ENCODE data around the gene IGSF1. TPM values are rescaled to one million over a fixed set of nuclear protein-coding genes. Genes with fewer than 3 reads are reported as not detected.

IGSF1 gene
- total RNA-seq, 1 experiment from 2014 or later = 0.79 TPM

DNA sequence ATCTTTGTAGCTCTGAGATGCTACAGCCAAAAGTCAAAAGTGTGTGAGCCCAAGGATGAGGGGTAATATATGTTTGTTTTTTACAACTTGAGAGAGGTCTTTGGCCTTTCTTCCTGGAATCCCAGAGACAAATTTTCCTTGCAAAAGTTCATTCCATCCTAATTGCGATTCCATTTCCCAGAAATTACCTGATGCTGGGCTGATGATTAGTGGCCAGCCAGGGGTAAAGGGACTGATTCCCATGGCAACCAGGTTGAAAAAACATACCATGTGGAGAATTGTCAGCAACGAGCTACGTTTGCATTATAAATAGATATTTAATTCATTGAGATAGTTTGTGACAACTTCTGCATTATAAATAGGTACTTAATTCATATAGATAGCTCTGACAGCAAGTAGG is 17.8 kb downstream of the IGSF1 start:
- POLR2A ChIA-PET = no interaction called here
- no peaks in the 10 kb centered on the region for H3K9me3 ChIP-seq (ENCODE audit: control insufficient read depth in 1 of 2, insufficient read depth in 1 of 2, low read depth in 1 of 2, low read length in 2 of 2)
- H3K9ac ChIP-seq (ENCODE audit: low read length) = no peak overlapping the region
- BruUV-seq (replicated peaks) = no TSS peak
- no peaks in the 10 kb centered on the region for H3K9me2 ChIP-seq (ENCODE audit: insufficient read depth)
- no peak for ATAC-seq
- no peaks in the 10 kb centered on the region for H3K36me3 ChIP-seq (ENCODE audit: control insufficient read depth in 1 of 2, insufficient read depth in 2 of 2, low read length in 2 of 2)
- intact Hi-C loops (cut with micrococcal nuclease) = no loop called here
- no peak overlapping the region for H3K27ac ChIP-seq (ENCODE audit: low read depth, low read length)
- H2AFZ ChIP-seq (ENCODE audit: low read depth, low read length, poor library complexity, severe bottlenecking) = no peak overlapping the region
- H3K79me2 ChIP-seq (ENCODE audit: insufficient read depth, low read length) = no peaks in the 10 kb centered on the region
- no peak overlapping the region for H3K4me2 ChIP-seq (ENCODE audit: low read length)
- TF ChIP-seq REST (IDR thresholded peaks at IDR 0.05; ENCODE audit: low read depth) = no peak
- no peak for TF ChIP-seq ZFX (IDR thresholded peaks at IDR 0.05)
- no peak for TF ChIP-seq YY1 (IDR thresholded peaks at IDR 0.05; ENCODE audit: extremely low read depth, insufficient replicate concordance, low read depth, low read length)
- no peak for TF ChIP-seq ELF1 (IDR thresholded peaks at IDR 0.05; ENCODE audit: borderline replicate concordance, low read depth)
- TF ChIP-seq RAD21 (IDR thresholded peaks at IDR 0.05; ENCODE audit: low read depth) = no peak
- TF ChIP-seq EGR1 (IDR thresholded peaks at IDR 0.05; ENCODE audit: low read depth) = no peak
- TF ChIP-seq, protein P1, sequence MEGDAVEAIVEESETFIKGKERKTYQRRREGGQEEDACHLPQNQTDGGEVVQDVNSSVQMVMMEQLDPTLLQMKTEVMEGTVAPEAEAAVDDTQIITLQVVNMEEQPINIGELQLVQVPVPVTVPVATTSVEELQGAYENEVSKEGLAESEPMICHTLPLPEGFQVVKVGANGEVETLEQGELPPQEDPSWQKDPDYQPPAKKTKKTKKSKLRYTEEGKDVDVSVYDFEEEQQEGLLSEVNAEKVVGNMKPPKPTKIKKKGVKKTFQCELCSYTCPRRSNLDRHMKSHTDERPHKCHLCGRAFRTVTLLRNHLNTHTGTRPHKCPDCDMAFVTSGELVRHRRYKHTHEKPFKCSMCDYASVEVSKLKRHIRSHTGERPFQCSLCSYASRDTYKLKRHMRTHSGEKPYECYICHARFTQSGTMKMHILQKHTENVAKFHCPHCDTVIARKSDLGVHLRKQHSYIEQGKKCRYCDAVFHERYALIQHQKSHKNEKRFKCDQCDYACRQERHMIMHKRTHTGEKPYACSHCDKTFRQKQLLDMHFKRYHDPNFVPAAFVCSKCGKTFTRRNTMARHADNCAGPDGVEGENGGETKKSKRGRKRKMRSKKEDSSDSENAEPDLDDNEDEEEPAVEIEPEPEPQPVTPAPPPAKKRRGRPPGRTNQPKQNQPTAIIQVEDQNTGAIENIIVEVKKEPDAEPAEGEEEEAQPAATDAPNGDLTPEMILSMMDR (IDR thresholded peaks at IDR 0.05 in 2 of 3, conservative IDR thresholded peaks at IDR 0.05 in 1 of 3; ENCODE audit: borderline replicate concordance in 1 of 3, insufficient read depth in 1 of 3, low read depth in 2 of 3, low read length in 2 of 3) = no peak
- no peak for TF ChIP-seq JUND (IDR thresholded peaks at IDR 0.05)
- no peak for TF ChIP-seq EZH2 (IDR thresholded peaks at IDR 0.05)
- TF ChIP-seq CBX3 (IDR thresholded peaks at IDR 0.05; ENCODE audit: low read depth) = no peak
- H3K4me1 ChIP-seq (ENCODE audit: control insufficient read depth in 1 of 2, insufficient read depth in 2 of 2, low read length in 2 of 2) = no peaks in the 10 kb centered on the region
- no peak for DNase-seq (ENCODE audit: low read depth, low spot score)
- CTCF ChIA-PET = interaction anchor here (0.9 kb wide), 1 partner anchor 8 kb away, joined by 3 read pairs; no protein-coding TSS in a partner anchor
- H3K4me3 ChIP-seq (replicated peaks in 1 of 2; ENCODE audit: low read depth in 1 of 2, low read length in 2 of 2) = no peak overlapping the region
- H3K27me3 ChIP-seq (ENCODE audit: insufficient read depth, low read length) = no peaks in the 10 kb centered on the region
- RAD21 ChIA-PET (ENCODE audit: low non-redundant PET in 1 of 2, low total read pairs in 2 of 2, uncharacterized antibody in 2 of 2, unreplicated experiment in 2 of 2) = no interaction called here
- no peaks in the 10 kb centered on the region for H4K20me1 ChIP-seq (ENCODE audit: insufficient read depth)
